Lower leg skin (tissue), 3 donors: ENCODE results near the gene MYORG.

Experiments used
- POLR2A ChIP-seq, 2 donors: fragments of 450-650 bp; IDR thresholded peaks; one replicate each; pipeline ENCODE4 v1.6.1; 2016 to 2017; ENCODE audit warnings: antibody characterized with exemption in 2 of 2, mild to moderate bottlenecking in 1 of 2, moderate library complexity in 1 of 2
- TF ChIP-seq, protein P1 (sequence below), 3 donors: fragments of 450-650 bp; IDR thresholded peaks; one replicate each; pipeline ENCODE4 v1.5.1; 2016; ENCODE audit warnings: antibody characterized with exemption in 3 of 3, mild to moderate bottlenecking in 3 of 3, moderate library complexity in 2 of 3

DNA sequence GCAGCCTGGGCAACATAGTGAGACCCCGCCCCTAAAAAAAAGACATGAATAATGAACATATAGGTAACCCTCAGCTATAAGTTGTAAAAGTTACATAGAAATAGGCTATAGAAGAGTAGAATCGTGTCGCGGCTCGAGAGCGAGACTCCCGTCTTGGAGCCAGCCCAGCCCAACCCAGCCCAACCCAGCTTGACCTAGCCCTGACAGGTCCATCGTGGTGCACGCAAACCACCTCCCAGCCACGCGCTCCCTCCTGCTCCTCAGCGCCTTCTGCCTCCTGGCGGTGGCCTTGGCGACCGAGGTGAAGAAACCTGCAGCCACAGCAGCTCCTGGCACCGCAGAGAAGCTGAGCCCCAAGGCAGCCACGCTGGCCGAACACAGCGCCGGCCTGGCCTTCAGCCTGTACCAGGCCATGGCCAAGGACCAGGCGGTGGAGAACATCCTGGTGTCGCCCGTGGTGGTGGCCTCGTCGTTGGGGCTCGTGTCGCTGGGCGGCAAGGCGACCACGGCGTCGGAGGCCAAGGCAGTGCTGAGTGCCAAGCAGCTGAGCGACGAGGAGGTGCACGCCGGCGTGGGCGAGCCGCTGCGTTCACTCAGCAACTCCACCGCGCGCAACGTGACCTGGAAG lies 58.4 kb downstream of the MYORG start:
- TF ChIP-seq, protein P1, sequence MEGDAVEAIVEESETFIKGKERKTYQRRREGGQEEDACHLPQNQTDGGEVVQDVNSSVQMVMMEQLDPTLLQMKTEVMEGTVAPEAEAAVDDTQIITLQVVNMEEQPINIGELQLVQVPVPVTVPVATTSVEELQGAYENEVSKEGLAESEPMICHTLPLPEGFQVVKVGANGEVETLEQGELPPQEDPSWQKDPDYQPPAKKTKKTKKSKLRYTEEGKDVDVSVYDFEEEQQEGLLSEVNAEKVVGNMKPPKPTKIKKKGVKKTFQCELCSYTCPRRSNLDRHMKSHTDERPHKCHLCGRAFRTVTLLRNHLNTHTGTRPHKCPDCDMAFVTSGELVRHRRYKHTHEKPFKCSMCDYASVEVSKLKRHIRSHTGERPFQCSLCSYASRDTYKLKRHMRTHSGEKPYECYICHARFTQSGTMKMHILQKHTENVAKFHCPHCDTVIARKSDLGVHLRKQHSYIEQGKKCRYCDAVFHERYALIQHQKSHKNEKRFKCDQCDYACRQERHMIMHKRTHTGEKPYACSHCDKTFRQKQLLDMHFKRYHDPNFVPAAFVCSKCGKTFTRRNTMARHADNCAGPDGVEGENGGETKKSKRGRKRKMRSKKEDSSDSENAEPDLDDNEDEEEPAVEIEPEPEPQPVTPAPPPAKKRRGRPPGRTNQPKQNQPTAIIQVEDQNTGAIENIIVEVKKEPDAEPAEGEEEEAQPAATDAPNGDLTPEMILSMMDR (IDR thresholded peaks at IDR 0.05): no peak
- TF ChIP-seq POLR2A (IDR thresholded peaks at IDR 0.05): no peak
